CD4-positive, alpha-beta T cell treated with Interleukin-15 for 4 hours (primary cell): Measurements from ENCODE around the gene OAF.

ENCODE experiments used
- DNase-seq: peaks from one replicate; pipeline ENCODE4 v3.0.0-alpha.2; 2020; ENCODE audit warnings: low spot score

OAF gene

GRCh38 chr11:120183701-120184141 is 27.1 kb upstream of the OAF start:
- no peak for DNase-seq

DNA sequence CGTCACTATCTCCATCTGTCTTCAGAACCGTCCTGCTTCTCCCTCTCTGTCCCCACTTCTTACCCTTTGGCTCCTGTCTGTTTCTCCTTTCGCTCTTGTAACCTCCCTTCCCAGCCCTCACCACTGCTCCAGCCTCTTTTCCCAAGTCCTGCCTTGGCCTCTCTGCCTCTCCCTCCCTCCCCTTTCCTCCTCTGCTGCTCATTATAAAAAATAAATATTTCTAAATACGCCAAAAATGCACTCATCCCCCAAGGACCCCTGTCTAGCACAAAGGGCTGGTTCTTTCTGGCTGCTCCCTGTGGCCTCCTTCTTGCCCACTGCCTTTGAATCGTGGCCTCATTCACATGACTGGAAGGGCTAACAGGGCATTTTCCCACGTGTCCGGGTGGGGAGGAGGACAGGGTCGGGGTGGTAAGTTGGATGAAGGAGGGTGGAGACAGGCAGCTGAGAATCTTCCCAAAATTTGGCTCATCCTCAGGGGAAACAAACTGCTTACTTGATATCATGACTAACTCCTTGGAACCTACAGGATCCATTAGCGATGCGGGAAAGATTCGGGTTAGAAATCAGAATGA is 26.4 kb upstream of the OAF start:
- DNase-seq, result no peak

- no peak for DNase-seq
Measured at GRCh38 chr11:120184946-120185705, 25.7 kb upstream of the OAF start.

- no peak for DNase-seq
Measured at GRCh38 chr11:120185706-120186455, 25.0 kb upstream of the OAF start.

DNA sequence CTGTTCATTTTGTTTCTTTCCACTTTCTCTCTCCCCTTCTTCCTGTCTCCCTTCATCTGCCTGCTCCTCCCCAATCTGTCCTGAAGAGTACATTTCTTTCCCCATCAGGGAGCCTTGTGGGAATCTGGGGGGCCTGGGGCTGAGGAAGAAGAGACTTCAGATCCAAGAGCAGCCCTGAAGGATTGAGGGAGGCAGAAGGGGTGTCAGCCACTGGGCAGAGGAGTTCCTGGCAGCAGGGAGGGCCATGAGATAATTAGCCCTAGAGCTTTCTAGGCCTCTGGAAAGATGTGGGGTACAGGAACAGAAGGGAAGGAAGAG is 24.4 kb upstream of the OAF start:
- no peak for DNase-seq

GRCh38 chr11:120186774-120187591 is 23.8 kb upstream of the OAF start:
- no peak for DNase-seq

- no peak for DNase-seq
Measured at GRCh38 chr11:120188371-120188770, 22.5 kb upstream of the OAF start.

- no peak for DNase-seq
Measured at GRCh38 chr11:120188811-120189455, 21.9 kb upstream of the OAF start.

DNA sequence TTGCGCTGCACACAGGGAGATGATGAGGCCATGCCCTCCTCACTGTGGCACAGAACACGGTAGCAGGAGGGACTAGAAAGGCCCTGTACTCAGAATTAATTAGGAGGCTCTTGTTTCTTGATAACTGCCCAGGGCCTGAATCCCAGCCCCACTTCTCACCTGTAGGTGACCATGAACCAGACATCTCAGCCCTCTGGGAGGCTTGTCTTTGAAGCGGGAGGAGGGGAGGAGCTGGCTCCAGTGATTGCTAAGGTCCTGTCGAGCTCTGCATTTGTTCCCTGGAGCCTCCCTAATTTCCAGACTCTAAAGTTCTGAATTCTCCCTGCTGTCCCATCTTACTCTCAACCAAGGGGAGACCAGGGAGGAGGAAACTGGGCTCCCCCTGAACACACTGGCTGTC is 19.8 kb upstream of the OAF start:
- no peak for DNase-seq

DNA sequence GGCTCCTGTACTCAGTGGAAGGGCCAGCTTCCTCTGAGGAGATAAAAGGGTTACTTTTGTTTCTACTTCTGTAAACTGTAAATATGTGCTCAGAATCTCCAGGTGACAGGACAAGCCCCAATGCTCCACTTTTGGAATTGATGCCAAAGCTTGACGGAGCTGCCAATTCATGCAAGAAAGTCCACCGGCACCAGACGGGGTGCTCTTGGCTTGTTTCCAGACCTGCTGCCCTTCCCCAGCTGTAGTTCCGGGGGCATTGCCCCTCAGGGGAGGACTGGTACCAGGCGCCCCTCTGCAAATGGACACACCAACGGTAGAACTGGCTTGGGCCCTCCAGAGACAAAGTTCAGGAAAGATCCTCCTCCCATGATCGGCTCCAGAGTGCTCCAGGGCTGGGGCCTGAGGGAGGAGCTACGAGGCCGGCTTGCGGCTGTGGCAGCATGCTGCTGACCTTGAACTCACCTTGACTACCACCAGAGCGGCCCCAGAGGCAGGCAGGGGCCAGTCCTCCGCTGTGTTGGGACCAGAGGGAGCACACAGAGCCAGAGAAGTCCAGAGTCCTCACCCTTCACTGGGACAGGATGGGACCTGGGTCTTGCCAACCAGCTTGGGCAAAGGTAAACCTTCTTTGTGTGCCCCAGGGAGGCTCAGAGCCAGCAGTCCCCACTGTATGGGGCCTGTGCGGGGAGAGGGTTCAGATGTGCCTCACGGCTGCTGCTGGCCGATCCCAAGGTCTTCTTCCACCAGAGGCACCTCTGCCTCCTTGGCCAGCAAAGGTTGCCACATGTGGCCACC is 17.8 kb upstream of the OAF start:
- DNase-seq, result no peak

DNA sequence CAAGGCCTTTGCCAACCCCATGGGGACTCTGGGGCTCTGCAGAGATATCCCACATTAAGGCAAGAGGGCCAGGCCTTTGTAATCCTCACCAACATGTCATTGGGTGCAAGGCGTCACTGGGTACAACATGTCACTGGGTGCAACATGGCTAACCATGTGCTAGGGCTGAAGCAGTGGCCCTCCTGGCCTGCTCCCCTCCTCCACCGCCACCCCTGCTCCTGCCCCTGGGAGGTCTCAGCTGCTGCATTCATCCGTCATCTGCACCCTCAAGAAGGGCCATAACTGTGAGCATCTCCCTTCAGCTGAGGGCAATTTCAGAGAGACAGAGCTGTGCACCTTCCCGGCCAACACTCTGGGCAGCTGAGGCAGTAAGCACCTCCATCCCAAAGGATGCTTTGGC is 16.7 kb upstream of the OAF start:
- DNase-seq, result no peak

DNA sequence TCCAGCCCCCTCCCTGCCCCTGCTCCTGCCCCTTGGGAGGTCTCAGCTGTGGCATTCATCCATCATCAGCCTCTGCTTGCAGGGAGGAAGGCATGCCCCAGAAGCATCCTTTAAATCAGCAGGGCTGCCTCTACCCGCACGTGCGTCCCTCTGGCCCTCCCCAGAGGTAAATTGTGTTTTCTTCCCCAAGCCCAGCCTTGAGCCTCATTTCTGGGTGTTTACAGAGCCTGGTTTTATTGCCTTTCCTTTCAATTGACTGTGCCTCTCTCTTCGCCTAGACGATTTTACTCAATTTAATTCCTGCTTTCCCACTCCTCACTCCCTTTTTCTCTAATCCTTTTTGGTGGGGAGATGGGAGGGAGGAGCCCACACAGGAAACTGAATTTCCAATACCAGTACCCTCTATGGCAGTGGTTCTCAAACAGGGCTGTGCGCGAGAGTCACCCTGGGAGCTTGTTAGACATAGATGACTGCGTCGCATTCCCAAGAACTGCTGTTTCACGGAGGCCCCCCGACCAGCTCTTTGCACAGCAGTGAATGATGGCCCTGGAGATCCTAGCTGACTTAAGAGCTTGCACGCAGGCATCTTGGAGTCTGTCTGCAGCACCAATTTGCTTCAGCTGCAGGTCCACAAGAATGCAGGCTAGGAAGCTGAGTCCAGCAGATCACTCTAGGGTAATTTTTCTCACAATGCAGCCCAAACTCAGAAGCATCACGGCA is 15.1 kb upstream of the OAF start:
- no peak for DNase-seq

DNA sequence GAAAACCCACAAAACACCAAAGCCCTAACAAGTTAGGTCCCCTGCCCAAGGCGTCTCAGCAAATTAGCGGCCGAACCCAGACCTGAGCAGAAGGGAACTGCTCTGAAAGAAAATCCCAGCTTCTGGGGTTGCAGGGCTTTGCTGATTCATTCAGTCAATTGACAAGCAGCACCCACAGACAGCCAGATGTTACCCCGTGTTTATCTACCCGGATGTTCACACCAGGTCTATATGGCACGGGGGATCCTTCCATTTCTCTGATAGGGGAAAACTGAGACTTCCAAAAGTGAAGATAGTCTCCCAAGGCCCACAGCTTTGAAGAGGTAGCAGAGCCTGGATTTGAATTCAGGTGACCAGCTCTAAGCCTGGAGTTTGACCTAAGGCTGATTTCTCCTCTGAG is 14.0 kb upstream of the OAF start:
- no peak for DNase-seq

- no peak for DNase-seq
Measured at GRCh38 chr11:120197251-120197891, 13.5 kb upstream of the OAF start.

GRCh38 chr11:120197977-120198376 is 12.9 kb upstream of the OAF start:
- no peak for DNase-seq

DNA sequence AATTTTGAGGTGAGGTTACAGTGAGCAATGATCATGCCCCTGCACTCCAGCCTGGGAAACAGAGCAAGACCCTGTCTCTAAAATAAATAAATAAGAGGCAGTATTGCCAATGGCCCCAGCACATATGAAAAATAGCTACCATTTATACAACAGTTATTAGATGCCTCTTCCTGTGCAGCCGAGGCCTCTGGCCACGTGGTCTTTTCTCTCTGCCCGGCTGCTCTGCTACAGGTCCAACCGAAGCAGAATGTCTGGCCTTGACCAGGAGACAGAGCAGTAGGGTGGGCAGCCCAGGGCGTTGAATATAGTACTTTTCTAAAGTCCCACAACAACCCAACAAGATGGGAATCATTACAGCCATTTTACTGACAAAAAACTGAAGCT is 12.4 kb upstream of the OAF start:
- DNase-seq, result no peak

- no peak for DNase-seq
Measured at GRCh38 chr11:120198787-120199469, 11.9 kb upstream of the OAF start.

GRCh38 chr11:120199613-120200012 is 11.2 kb upstream of the OAF start:
- no peak for DNase-seq

DNA sequence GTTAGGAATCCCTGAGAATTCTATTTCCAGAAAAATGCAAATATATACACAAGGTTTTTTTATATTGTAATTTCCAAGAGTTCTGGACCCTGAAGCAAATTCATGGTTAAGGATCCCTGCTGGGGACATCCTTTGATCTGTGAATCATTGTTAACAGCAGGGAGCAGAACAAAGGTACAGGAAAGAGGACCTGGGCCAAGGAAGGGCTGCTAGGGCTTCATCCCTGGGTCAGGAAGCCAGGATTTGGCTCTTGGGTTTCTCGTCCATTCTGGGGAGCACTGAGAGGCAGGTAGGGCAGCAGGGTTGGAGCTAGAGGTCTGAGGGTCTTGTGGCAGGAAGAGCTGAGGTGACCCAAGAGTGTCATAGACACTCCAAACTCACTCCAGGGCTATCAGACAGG is 10.2 kb upstream of the OAF start:
- no peak for DNase-seq

DNA sequence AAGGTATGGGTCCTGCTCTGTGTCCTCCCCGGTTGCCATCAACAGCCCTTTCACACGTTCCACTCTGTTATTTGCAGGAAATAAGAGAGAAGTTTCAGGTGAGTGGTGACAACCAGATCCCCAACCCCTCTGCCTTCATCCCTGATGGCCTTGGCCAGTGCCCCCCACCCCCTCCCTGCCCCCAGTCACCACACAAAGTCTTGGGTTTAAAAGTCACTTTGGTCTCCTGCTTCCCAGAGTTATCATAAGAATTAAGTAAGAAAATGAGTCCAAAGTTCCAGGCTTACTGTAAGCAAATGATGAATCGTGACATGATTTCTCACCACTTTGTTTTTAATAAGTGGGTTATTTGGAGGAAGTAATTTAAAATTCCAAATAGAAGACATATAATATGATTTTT is 9.2 kb upstream of the OAF start:
- DNase-seq, result no peak
